Neural progenitor cell (in vitro differentiated cells): Measurements from ENCODE around the gene PODXL2.

ENCODE experiments used
- EZH2 ChIP-seq: fragments of 200-600 bp; sonication (generic); IDR thresholded peaks from 2 replicates; pipeline ENCODE4 v1.6.1; 2017; ENCODE audit warnings: antibody characterized with exemption, mild to moderate bottlenecking, moderate library complexity
- EZH2phosphoT487 ChIP-seq: fragments of 200-600 bp; sonication (generic); IDR thresholded peaks from 2 replicates; pipeline ENCODE4 v1.6.1; 2017; ENCODE audit warnings: antibody characterized with exemption
- TF ChIP-seq, protein P1 (sequence below): fragments of 200-600 bp; sonication (generic); IDR thresholded peaks from 2 replicates; pipeline ENCODE4 v1.5.1; 2017; ENCODE audit warnings: antibody characterized with exemption, mild to moderate bottlenecking

DNA sequence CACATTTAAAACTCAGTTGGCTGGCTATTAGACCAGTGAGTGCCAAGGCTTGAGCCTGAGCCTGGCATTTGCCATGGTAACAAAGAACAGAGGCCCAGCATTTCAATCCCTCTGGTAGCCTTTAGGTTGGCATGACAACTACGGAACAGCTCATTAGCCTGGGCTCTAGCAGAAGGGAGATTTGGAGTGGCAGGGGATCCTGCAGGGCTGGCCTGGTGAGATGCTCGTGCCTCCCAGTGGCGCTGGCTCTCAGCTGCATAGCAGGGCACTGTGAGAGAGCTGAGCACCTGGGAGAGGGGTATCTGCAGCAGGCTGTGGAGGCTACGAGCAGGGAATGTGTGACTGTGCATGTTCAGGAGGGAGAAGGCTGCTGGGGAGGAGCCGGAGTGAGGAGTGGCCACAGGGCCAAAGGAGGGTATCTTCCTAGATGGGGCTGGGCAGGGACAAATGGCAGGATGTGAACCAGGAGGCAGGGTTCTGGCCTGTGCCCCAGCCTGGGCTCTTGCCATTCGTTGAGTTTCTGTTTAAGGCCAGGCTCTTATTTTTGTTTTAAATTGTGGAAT, 38.2 kb downstream of the PODXL2 start:
- TF ChIP-seq, protein P1, sequence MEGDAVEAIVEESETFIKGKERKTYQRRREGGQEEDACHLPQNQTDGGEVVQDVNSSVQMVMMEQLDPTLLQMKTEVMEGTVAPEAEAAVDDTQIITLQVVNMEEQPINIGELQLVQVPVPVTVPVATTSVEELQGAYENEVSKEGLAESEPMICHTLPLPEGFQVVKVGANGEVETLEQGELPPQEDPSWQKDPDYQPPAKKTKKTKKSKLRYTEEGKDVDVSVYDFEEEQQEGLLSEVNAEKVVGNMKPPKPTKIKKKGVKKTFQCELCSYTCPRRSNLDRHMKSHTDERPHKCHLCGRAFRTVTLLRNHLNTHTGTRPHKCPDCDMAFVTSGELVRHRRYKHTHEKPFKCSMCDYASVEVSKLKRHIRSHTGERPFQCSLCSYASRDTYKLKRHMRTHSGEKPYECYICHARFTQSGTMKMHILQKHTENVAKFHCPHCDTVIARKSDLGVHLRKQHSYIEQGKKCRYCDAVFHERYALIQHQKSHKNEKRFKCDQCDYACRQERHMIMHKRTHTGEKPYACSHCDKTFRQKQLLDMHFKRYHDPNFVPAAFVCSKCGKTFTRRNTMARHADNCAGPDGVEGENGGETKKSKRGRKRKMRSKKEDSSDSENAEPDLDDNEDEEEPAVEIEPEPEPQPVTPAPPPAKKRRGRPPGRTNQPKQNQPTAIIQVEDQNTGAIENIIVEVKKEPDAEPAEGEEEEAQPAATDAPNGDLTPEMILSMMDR, result no peak
- TF ChIP-seq EZH2phosphoT487 (no peak), EZH2 (no peak)
